Right ventricle myocardium superior (tissue), 1 donor: Measurements from ENCODE around the gene SOX13. TPM values are rescaled to one million over a fixed set of nuclear protein-coding genes. Genes with fewer than 3 reads are reported as not detected.
A peak's percentile ranks its signal among the peaks of the same experiment; 100 is the strongest.

Experiments
- ATAC-seq: fragments of 200-7000 bp; cut with Tn5 transposase; one replicate; pipeline ENCODE4 v1.9.1; 2020; ENCODE audit warnings: mild to moderate bottlenecking; ENCODE audit not compliant: poor library complexity
- DNase-seq: peaks from one replicate; pipeline ENCODE4 v3.0.0-alpha.2; 2020
- intact Hi-C: fragments of 100-400 bp; cut with DNase I; formaldehyde crosslinking; loops from one replicate; pipeline ENCODE4 v1.11.2; 2022
- total RNA-seq: library from RNA; stranded (reverse); fragmentation: NEBNext Ultra II Directional; extraction: Animal tissue kit (Norgen Biotek cat#: 25700); gene quantifications from one replicate; pipeline ENCODE4 v1.2.1, GENCODE V29; 2021
- donor health status: DM: no; HTN: yes; CAD: no; lungs with severe emphysema.

SOX13 gene
- total RNA-seq, 1 donor from 2014 or later: 12.4 TPM

DNA sequence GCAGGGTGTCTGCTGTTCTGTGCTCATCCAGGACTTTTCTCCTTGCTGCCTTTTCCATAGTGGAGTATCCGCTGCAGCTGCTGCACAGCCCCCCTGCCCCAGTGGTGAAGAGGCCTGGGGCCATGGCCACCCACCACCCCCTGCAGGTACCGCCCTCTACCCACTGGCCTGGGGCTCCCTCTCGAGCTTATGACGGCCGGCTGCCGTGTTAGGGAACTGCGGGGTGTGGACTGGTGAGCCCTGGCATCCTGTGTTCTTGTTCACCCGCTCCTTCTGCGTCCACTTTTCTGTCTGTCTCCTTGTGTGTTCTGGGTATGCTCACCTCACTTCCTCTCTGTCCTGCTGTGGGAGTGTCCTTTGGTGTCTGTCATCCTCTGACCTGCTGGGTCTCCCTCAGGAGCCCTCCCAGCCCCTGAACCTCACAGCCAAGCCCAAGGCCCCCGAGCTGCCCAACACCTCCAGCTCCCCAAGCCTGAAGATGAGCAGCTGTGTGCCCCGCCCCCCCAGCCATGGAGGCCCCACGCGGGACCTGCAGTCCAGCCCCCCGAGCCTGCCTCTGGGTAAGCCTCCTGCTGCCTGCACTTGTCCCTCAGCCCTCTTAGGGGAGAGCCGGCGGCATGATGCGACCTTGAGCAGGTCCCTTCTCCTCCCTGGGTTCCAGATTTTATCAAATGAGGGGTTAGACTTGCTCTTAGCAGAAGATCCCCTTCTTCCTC is 49.1 kb downstream of the SOX13 start:
- no peak for DNase-seq

DNA sequence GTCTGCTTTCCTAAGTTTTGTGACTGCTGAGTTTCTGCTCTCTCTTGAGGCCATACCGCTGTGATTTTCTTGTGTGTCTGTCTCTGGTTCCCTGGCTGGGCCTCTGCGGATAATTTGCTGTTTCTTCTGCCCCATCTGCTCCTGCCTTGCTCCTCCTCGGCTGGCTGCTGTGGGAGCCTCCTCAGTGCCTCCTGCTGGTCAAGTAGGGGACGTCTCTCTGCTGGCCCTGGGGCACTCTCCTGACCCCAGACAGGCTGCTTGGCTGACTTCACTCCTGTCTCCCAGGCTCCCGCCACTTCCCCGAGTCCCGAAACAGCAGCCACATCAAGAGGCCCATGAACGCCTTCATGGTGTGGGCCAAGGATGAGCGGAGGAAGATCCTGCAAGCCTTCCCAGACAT is 50.5 kb downstream of the SOX13 start:
- intact Hi-C loops: no loop called here
- ATAC-seq (no peak), DNase-seq (no peak)

More for the DNA sequence above, 49.1 kb downstream of the SOX13 start:
- no peak for ATAC-seq
- intact Hi-C loops: no loop called here

DNA sequence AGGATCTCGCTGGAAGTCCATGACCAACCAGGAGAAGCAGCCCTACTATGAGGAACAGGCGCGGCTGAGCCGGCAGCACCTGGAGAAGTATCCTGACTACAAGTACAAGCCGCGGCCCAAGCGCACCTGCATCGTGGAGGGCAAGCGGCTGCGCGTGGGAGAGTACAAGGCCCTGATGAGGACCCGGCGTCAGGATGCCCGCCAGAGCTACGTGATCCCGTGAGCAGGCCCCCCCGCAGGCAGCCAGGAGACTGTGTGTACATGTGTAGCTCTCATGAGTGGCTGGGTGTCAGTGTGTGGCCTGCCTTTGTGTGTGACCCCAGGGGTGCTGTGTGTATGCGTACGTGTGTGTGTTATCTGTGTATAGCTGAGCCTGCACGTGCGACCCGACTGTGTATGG is 51.7 kb downstream of the SOX13 start:
- DNase-seq (no peak), ATAC-seq (no peak)
- intact Hi-C loops: loop anchor here (5.0 kb wide), 1 partner anchor 47 kb away; no protein-coding TSS in a partner anchor

DNA sequence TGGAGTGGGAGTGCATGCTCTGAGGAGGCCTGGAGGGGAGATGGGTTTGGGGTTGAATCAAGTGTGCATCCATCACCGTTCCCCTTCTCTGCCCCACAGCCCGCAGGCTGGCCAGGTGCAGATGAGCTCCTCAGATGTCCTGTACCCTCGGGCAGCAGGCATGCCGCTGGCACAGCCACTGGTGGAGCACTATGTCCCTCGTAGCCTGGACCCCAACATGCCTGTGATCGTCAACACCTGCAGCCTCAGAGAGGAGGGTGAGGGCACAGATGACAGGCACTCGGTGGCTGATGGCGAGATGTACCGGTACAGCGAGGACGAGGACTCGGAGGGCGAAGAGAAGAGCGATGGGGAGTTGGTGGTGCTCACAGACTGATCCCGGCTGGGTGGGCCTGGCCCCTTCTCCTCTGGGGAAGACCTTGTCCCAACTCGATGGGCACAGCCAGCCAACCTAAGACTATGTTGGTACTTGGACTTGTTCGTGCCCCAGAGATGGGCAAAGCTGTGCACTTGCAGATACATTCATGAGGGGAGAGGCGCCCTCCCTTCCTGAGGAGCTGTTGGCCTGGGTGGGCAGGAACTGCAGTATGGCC is 52.9 kb downstream of the SOX13 start:
- intact Hi-C loops: loop anchor here (5.0 kb wide), 1 partner anchor 49 kb away; no protein-coding TSS in a partner anchor
- ATAC-seq (no peak), DNase-seq (no peak)

DNA sequence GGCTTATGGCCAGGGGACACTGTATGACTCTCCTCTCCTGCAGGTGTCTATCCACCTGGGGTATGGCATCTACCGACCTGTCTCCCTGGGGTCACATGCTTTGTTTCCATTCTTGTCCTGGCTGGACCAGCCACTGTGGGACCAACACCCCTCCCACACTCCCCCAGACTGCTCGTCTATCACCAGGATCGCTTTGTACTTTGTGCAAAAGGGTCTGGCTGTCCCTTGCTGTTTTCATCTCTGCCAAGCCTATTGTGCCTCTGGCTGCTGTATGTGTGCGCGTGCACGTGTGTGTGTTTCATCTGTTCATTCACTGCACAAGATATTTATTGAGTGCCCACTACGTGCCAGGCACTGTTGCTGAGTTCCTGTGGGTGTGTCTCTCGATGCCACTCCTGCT is 53.5 kb downstream of the SOX13 start:
- DNase-seq (no peak), ATAC-seq (no peak)
- intact Hi-C loops: loop anchor here (5.0 kb wide), 1 partner anchor 49 kb away; no protein-coding TSS in a partner anchor

DNA sequence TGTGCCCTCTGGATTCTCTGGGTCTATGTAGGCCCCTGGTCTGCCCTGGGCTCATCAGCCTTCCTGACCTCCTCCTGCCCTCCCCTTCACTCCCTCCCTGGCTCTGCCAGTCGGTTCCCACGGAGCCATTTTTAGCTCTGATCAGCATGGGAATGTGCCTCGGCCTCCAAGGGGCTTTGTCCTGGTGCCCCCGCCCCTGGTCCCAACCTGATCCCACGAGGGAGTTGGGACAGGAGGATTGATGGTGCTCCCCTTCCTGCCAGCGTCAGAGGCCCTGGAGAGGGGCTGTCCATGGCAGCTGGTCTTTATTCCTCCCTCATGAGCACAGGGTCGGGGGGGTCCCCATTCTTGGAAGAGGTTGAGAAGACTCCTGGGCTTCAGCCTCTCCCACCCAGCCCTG is 54.0 kb downstream of the SOX13 start:
- no peak for ATAC-seq
- no peak for DNase-seq
- intact Hi-C loops: loop anchor here (5.0 kb wide), 1 partner anchor 50 kb away; no protein-coding TSS in a partner anchor

DNA sequence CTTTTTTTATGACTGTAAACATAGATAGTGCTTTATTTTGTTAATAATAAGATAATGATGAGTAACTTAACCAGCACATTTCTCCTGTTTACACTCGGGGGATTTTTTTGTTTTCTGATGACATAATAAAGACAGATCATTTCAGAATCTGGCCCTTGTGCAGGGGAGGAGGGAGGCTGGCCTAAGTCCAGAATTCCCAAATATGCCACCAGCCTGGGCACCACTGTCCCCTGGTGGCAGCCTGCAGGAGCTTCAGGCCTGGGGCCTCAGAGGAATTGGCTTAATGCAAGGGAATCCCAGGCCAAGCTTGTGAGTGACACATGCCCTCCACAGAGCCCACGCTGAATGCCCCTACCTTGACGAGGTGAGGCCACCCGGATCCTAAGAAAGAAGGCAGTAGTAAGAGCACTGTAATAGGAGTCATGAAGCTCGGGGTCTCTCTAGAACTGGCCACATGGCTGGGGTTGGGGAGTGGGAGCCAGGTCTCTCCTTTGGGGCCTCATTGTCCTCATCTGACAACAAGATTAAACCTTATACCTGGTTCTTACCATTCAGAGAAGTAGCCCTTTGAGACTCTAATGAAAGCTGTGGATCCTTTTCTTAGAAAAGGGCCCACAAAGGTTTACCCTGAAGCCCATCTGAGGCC is 54.8 kb downstream of the SOX13 start:
- DNase-seq (peak; percentile 58), ATAC-seq (peak; percentile 67)
- intact Hi-C loops: loop anchor here (2.0 to 5.0 kb wide), 2 partner anchors 50 to 257 kb away; no protein-coding TSS in a partner anchor

DNA sequence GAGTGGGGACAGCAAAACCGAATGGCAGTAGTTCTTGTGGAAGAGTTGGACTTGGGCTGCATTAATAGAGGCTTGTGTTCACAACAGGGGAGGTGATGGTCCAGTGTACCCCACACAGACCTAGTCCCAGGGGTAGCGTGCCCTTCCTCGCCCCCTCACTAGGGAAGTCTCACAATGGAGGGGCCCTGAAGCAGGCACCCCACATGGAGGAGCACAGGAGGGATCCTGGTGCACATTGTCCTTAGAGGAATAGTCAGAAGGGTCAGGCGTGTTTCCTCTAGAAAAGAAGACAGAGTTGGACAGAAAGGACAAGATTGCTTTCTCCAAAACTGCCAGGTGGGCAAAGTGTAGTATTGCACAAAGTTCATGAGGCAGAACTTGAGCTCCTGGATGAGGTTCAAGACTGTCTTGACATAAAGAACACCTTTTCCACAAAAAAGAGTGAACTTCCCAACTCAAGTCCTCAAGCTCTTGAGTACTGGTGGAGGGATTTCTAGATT is 55.6 kb downstream of the SOX13 start:
- intact Hi-C loops: loop anchor here (2.0 to 5.0 kb wide), 2 partner anchors 51 to 258 kb away; no protein-coding TSS in a partner anchor
- no peak for DNase-seq
- ATAC-seq: no peak

DNA sequence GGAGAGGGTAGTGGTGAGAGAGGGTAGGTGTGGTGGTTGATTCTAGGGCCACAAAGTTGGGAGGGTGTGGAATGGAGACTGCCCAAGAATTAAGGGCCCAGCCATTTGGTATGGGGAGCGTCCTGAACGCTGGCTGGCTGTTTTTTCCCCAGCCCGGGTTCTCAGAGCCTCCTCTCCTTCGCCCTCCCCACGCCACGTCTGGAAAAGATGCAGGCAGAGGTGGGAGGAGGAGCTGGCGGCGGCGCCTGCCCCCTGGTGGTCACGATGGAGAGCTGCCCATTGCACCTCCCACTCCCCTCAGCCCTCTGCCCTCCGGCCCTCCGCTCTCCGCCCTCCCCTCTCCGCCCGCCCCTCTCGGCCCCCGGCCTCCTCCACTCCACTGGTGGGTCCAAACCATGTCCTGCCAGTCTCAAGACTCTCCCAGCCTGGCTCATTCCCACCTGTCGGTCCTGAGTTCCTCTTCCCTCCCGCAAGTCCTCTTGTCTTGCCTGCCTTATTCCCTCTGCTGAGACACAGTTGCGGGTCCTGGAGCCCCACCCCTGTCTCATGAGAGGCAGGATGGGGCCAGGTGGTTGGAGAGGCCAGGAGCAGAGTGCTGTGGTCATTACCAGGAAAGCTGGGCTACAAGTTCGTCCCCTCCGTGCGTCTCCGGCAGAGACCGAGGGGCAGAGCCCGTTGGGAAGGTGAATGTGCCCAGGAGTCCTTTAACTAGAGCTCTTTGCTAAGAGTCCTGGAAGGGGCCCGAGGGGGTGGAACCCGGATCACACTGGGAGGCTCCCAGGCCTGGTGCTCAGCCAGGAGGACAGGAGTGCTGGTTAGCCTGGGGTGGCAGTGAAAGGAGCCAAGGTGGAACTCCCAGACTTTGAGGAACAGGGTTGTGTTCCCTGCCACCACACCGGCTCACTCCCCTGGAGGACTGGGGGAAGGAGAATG is 56.3 kb downstream of the SOX13 start:
- ATAC-seq (peak; percentile 90), DNase-seq (peak; percentile 83)
- intact Hi-C loops: loop anchor here (2.0 to 5.0 kb wide), 2 partner anchors 52 to 258 kb away; no protein-coding TSS in a partner anchor

DNA sequence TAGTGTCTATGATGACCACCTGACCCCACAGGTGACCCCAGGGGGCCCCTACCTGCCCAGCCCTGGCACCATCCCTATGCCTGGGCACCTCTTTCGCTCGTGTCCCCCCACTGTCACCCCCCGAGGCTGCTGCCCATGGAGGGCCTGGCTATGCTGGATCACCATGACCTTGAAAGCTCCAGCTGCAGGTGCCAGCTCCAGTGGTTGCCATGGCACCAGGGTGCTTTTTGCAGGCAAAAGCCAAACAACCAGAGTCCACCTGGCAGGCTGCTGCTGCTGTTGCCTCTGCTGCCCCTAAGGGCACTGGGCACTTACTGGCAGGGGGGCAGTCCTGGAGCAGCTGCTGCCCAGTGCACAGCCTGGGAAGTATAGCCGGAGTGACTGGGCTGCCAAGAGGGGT is 57.3 kb downstream of the SOX13 start:
- DNase-seq (no peak), ATAC-seq (no peak)
- intact Hi-C loops: no loop called here

DNA sequence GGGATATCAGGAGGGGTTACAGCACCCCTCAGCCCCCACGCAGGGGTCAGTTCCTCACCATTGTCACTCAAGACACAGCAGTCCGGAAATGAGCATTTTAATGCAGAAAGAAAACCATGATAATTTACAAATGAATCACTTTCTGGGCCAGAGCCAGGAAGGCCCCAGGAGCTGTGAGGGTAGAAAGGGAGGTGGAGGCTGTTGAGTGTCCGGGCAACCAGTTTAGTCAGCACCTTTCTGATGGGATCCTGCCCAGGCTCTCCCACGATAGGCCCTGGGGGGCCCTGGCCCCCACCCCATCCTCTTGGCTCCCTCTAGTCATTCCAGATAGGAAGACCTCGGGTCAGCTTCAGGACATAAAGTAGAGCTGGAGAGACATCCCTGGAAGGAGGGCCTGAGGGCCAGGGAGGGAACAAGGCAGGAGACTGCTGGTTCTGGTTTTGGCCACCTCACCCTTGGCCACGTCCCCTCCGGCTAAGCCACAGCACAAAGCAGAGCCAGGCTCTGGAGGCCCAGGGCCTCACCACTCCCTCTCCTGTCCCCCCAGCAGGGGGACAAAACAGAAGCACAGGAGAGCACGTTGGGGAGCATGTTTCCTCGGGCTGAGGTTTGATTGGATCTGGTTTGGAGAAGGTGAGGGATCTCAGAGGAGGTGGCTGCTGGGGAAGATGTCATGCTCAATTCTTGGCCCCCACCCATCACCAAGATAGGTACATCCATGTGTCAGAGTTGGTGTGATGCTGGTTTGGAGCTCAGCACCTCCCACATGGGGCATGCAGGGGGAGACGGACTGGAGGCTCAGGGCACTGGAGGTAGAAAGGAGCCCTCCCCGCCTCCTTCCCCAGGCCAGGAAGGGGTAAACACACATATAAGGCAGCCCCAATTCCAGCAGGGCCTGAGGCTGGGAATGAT is 58.3 kb downstream of the SOX13 start:
- intact Hi-C loops: no loop called here
- DNase-seq: no peak
- ATAC-seq: no peak

DNA sequence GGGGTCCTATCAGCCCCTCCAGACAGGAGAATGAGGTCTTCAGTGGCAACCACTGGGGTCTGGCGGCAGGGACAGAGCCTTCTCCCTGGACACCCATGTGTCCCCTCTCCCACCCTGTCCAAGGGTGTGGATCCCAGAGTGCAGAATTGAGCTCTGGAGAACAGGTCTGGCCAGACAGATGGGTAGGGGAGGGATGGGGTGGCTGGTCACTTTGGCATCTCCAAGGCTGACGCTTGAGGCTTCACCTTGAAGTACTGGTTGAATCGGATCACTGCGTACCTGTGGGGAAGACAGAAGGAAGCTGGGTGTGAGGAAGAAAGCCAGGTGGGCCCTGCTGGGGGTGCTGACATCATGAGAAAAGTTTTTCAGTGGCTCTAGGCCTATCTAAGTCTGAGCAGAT is 59.1 kb downstream of the SOX13 start:
- no peak for DNase-seq
- intact Hi-C loops: no loop called here
- no peak for ATAC-seq

DNA sequence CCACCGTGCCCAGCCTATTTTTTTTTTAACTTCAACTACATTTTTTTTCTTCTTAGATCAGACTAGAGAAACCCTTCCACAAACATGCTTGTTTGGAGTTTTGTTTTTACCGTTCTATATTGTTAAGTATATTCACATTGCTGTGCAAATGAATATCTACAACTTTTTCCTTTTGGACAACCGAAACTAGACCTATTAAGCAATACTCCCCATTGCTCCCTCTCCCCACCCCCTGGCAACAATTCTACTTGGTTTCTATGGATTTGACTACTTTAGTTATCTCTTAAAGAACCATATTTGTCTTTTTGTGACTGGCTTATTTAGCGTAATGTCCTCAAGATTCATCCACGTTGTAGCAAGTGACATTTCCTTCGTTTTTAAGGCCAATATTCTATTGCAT is 59.8 kb downstream of the SOX13 start:
- intact Hi-C loops: no loop called here
- no peak for ATAC-seq
- DNase-seq: no peak

DNA sequence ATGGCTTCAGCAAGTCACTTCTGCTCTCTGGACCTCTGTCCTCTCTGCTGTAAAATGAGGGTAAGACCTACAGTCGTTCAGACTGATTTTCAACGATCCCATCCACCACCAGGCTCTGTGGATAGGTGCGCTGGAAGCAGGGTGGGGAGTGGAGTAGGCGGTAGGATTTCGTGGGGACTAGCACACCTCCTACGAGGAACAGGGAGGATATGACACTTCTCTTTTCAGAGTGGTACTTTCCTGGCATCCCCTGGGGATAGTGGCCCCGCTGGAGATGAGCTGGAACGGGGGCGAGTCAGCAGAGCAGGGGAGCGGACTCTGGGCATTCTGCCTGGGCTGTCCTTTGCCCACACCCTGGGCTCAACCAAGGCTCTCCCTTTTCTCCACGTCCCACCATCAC is 61.2 kb downstream of the SOX13 start:
- intact Hi-C loops: no loop called here
- DNase-seq (no peak), ATAC-seq (no peak)

DNA sequence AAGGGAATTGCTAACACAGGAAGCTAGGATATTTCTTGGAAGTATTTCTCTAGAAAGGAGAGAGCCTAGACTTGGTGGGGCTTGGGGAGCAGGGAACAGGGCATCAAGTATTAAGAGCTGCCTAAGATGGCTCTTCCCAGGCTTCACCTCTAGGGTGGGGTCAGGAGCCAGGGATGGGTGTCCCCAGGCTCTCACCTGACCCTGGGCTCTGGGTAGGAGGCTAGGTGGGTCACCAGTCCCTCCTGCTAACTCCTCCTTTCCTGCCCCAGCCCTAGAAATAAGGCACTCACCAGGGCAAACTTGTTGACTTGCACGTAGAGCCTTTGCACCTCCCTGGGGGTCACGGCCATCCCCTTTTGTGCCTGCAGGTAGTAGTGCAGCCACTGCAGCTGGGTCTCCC is 63.9 kb downstream of the SOX13 start:
- ATAC-seq (no peak), DNase-seq (no peak)
- intact Hi-C loops: no loop called here

DNA sequence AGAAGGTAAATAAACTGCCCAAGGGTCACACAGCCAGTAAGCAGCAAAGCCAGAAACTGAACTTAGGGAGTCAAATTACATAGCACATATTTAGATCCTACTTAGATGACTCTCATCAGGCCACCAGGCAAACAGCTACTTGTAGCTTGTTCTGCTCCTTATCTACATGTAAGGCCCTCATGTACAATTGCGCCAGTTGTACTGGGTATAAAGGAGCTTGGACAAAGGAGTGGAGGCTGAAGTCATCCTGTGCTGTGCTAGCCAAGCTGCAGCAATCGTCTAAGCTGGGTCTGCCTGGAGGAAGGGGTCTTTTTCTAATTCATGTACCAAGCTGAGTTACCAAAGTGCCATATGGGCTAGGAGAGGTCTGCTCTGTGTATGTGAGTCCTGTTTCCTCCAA is 66.2 kb downstream of the SOX13 start:
- intact Hi-C loops: no loop called here
- ATAC-seq: no peak
- DNase-seq: no peak

DNA sequence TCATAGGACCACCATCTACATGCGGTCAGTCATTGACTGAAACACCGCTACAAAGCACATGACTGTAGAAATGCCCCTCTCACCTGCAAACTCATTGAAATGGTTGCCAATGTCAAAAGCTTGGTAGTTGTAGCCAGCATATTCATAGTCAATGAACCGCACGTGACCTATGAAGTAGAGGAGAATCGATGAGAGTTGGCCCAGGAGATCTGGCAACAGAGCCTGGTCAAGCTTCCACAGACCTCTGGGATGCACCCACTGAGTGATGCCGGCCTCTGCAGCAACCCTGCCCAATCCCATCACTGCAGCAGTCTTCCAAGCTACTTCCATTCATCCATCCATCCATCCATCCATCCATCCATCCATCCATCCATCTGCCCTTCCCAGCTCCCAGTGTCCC is 67.0 kb downstream of the SOX13 start:
- ATAC-seq (no peak), DNase-seq (no peak)
- intact Hi-C loops: no loop called here

DNA sequence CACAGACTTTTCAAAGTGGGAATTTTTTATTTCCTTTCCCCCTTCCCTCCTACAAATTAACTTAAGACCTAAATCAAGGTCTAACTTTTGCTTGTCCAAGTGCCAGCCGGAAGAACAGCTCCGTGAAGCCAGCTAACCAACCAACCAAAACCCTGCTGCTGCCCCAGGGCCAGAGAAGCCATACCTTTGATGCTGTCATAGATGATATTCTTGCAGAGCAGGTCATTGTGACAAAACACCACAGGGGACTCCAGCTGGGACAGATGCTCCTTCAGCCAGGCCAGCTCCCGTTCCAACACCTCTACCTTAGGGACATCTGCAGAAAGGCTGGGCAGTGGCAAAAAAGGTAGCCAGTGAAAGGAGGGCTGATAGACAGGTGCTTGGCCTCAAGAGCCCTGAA is 68.2 kb downstream of the SOX13 start:
- DNase-seq (no peak), ATAC-seq (no peak)
- intact Hi-C loops: no loop called here
